ENCODE results near the gene ROPN1B. TPM values are rescaled to one million over a fixed set of nuclear protein-coding genes. Genes with fewer than 3 reads are reported as not detected.

ROPN1B gene
- total RNA-seq, 1 experiment from 2014 or later = 0.92 TPM

- intact Hi-C loops (cut with micrococcal nuclease; ENCODE audit: unreplicated experiment) = no loop called here
- DNase-seq = no peak
- H3K27me3 Mint-ChIP-seq (ENCODE audit: unreplicated experiment) = no peaks in the 10 kb centered on the region
- no peak for TF ChIP-seq CTCF (IDR thresholded peaks at IDR 0.05; ENCODE audit: unreplicated experiment)
- H3K27ac Mint-ChIP-seq (ENCODE audit: unreplicated experiment) = no peak overlapping the region
- no peaks in the 10 kb centered on the region for H3K4me1 Mint-ChIP-seq (ENCODE audit: low read depth, unreplicated experiment)
- no peaks in the 10 kb centered on the region for H3K9me3 Mint-ChIP-seq (ENCODE audit: low read depth, unreplicated experiment)
- H3K4me3 Mint-ChIP-seq (ENCODE audit: low read depth, unreplicated experiment) = no peak overlapping the region
- no peaks in the 10 kb centered on the region for H3K36me3 Mint-ChIP-seq (ENCODE audit: insufficient read depth, unreplicated experiment)
- BruUV-seq (replicated peaks) = no TSS peak
- CTCF ChIA-PET = interaction anchor here (0.6 kb wide), 1 partner anchor 11 kb away, joined by 6 read pairs; no protein-coding TSS in a partner anchor
Observed at GRCh38 chr3:126018545-126018944, 49.6 kb downstream of the ROPN1B start.

GRCh38 chr3:126018995-126019394, 50.0 kb downstream of the ROPN1B start:
- no peak for TF ChIP-seq CTCF (IDR thresholded peaks at IDR 0.05; ENCODE audit: unreplicated experiment)

GRCh38 chr3:126019683-126020082, 50.7 kb downstream of the ROPN1B start:
- Mint-ChIP-seq H3K27me3 (ENCODE audit: unreplicated experiment) (no peaks in the 10 kb centered on the region), H3K4me3 (ENCODE audit: low read depth, unreplicated experiment) (no peak overlapping the region), H3K27ac (ENCODE audit: unreplicated experiment) (no peak overlapping the region), H3K36me3 (ENCODE audit: insufficient read depth, unreplicated experiment) (no peaks in the 10 kb centered on the region), H3K4me1 (ENCODE audit: low read depth, unreplicated experiment) (no peaks in the 10 kb centered on the region), H3K9me3 (ENCODE audit: low read depth, unreplicated experiment) (no peaks in the 10 kb centered on the region)
- no peak for TF ChIP-seq CTCF (IDR thresholded peaks at IDR 0.05; ENCODE audit: unreplicated experiment)
- intact Hi-C loops (cut with micrococcal nuclease; ENCODE audit: unreplicated experiment) = no loop called here
- BruUV-seq (replicated peaks) = no TSS peak
- DNase-seq = no peak
- CTCF ChIA-PET = no interaction called here

More at GRCh38 chr3:126018995-126019394, 50.0 kb downstream of the ROPN1B start:
- Mint-ChIP-seq H3K27me3 (ENCODE audit: unreplicated experiment) (no peaks in the 10 kb centered on the region), H3K9me3 (ENCODE audit: low read depth, unreplicated experiment) (no peaks in the 10 kb centered on the region), H3K4me1 (ENCODE audit: low read depth, unreplicated experiment) (no peaks in the 10 kb centered on the region), H3K4me3 (ENCODE audit: low read depth, unreplicated experiment) (no peak overlapping the region), H3K27ac (ENCODE audit: unreplicated experiment) (no peak overlapping the region), H3K36me3 (ENCODE audit: insufficient read depth, unreplicated experiment) (no peaks in the 10 kb centered on the region)
- intact Hi-C loops (cut with micrococcal nuclease; ENCODE audit: unreplicated experiment) = no loop called here
- no TSS peak for BruUV-seq (replicated peaks)
- DNase-seq = no peak
- CTCF ChIA-PET = no interaction called here

DNA sequence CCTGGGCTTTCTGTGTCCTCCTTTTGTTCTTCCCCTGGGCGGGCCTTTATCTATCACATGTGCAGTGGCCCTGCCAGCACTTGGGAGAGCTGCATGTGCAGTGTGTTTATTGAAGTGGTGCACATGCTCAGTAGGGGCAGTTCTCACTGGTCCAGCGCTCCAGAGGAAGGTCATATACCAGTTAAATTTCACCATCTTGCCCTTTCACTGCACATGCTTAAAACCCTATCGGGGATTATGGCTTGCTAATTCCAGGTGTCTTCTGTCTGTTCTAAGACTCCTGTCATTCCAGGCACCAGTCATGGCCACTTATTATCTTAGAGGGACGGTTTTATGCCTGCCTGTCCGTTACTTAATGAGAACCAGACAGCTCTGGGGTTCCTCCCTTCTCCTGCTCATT, 52.2 kb downstream of the ROPN1B start:
- intact Hi-C loops (cut with micrococcal nuclease; ENCODE audit: unreplicated experiment) = no loop called here

More for the DNA sequence above, 52.2 kb downstream of the ROPN1B start:
- CTCF ChIA-PET = interaction anchor here (1.2 kb wide), 1 partner anchor 30 kb away, joined by 7 read pairs; no protein-coding TSS in a partner anchor
- peaks cover under 1% of the 10 kb centered on the region for H3K36me3 Mint-ChIP-seq (ENCODE audit: insufficient read depth, unreplicated experiment)
- H3K9me3 Mint-ChIP-seq (ENCODE audit: low read depth, unreplicated experiment) = no peaks in the 10 kb centered on the region
- no peak overlapping the region for H3K4me3 Mint-ChIP-seq (ENCODE audit: low read depth, unreplicated experiment)
- no peak for DNase-seq
- H3K27me3 Mint-ChIP-seq (ENCODE audit: unreplicated experiment) = no peaks in the 10 kb centered on the region
- no peak for TF ChIP-seq CTCF (IDR thresholded peaks at IDR 0.05; ENCODE audit: unreplicated experiment)
- no peak overlapping the region for H3K27ac Mint-ChIP-seq (ENCODE audit: unreplicated experiment)
- H3K4me1 Mint-ChIP-seq (ENCODE audit: low read depth, unreplicated experiment) = no peaks in the 10 kb centered on the region
- no TSS peak for BruUV-seq (replicated peaks)

Data from Calu3 (cell line).